Colonic mucosa (tissue), 4 donors: ENCODE results near the gene GMDS. TPM values are rescaled to one million over a fixed set of nuclear protein-coding genes. Genes with fewer than 3 reads are reported as not detected.

ENCODE experiments used
- DNase-seq: peaks from one replicate; pipeline ENCODE4 v3.0.0-alpha.2; 2020
- H3K27ac ChIP-seq: fragments of 200-600 bp; one replicate; pipeline ENCODE4 v1.8.0; 2021
- H3K27me3 ChIP-seq: fragments of 200-600 bp; one replicate; pipeline ENCODE4 v1.8.0; 2021
- H3K36me3 ChIP-seq: fragments of 200-600 bp; one replicate; pipeline ENCODE4 v1.8.0; 2021
- H3K4me1 ChIP-seq: fragments of 200-600 bp; one replicate; pipeline ENCODE4 v1.8.0; 2021; ENCODE audit warnings: mild to moderate bottlenecking
- H3K4me3 ChIP-seq: fragments of 200-600 bp; one replicate; pipeline ENCODE4 v1.8.0; 2021
- H3K9ac ChIP-seq, 2 donors: one replicate each; pipeline ENCODE4 v1.7.0; 2013; ENCODE audit warnings: control low read depth in 2 of 2, low read depth in 2 of 2, low read length in 2 of 2
- H3K9me3 ChIP-seq: fragments of 200-600 bp; one replicate; pipeline ENCODE4 v1.8.0; 2021
- intact Hi-C: fragments of 100-400 bp; cut with DNase I; formaldehyde crosslinking; loops from one replicate; pipeline ENCODE4 v1.14.1; 2022
- total RNA-seq, 2 donors: library from RNA; stranded (reverse); fragmentation: NEBNext Ultra II Directional in 1 of 2; extraction: Animal tissue kit (Norgen Biotek cat#: 25700) in 1 of 2; gene quantifications; one replicate each; pipeline ENCODE4 v1.2.1, GENCODE V29; 2021
- TF ChIP-seq, protein P1 (sequence below): fragments of 200-600 bp; IDR thresholded peaks from one replicate; pipeline ENCODE4 v1.8.0; 2022; ENCODE audit warnings: antibody characterized with exemption, mild to moderate bottlenecking
- donor health status: healthy.
- donor health status: DM: no; HTN: no; CAD: no.
- donor health status: DM: no; HTN: no; CAD: no.

The GMDS gene
- total RNA-seq, 2 donors from 2014 or later = 247 to 272 TPM

DNA sequence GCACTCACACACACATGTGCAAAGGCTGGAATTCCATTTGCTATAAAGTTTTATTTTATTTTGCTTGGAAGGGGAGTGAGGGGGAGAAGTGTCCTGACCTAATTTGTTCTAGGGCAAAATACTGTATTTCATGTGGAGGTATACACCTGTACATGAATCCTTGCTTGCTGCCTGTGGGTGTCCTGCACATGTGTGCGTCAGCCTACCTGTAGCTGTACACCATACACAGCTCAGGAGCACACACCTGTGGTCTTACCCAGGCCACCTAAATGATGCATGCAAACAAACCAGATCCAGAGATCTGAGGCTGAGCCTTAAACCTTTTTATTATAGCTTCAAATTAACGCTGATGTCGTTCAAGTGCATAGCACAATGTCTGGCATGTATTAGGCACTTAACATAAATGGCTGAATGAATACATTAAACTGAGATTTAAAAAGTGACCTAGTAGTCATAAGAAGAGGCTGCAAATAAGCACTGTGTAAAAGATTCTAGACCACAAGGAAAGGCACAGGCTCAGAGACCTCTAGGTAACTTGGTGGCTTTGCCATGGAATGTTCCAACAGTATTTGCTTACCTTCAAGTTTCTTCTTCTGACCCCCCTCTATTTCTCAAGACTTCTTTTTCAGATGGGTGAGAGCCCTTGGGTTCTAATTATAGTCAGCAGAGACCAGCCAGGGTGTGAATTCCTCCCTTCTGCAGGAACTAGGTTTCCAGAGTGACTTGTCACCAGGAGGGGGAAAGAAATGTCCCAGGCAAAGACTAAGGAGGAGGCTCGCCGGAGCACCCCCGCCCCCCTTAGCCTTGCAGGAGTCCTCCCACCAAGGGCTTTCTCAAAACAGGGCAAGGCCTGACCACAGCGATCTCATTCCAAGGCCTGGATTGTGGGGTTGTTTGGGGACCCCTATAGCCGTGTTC lies 622.3 kb downstream of the GMDS start:
- intact Hi-C loops = no loop called here
- Histone ChIP-seq H3K9me3 (no peaks in the 10 kb centered on the region), H3K27me3 (peaks cover 28% of the 10 kb centered on the region), H3K4me1 (no peaks in the 10 kb centered on the region), H3K27ac (no peak overlapping the region), H3K36me3 (no peaks in the 10 kb centered on the region), H3K4me3 (no peak overlapping the region), H3K9ac (no peak overlapping the region)
- TF ChIP-seq, protein P1, sequence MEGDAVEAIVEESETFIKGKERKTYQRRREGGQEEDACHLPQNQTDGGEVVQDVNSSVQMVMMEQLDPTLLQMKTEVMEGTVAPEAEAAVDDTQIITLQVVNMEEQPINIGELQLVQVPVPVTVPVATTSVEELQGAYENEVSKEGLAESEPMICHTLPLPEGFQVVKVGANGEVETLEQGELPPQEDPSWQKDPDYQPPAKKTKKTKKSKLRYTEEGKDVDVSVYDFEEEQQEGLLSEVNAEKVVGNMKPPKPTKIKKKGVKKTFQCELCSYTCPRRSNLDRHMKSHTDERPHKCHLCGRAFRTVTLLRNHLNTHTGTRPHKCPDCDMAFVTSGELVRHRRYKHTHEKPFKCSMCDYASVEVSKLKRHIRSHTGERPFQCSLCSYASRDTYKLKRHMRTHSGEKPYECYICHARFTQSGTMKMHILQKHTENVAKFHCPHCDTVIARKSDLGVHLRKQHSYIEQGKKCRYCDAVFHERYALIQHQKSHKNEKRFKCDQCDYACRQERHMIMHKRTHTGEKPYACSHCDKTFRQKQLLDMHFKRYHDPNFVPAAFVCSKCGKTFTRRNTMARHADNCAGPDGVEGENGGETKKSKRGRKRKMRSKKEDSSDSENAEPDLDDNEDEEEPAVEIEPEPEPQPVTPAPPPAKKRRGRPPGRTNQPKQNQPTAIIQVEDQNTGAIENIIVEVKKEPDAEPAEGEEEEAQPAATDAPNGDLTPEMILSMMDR = no peak
- DNase-seq = no peak

DNA sequence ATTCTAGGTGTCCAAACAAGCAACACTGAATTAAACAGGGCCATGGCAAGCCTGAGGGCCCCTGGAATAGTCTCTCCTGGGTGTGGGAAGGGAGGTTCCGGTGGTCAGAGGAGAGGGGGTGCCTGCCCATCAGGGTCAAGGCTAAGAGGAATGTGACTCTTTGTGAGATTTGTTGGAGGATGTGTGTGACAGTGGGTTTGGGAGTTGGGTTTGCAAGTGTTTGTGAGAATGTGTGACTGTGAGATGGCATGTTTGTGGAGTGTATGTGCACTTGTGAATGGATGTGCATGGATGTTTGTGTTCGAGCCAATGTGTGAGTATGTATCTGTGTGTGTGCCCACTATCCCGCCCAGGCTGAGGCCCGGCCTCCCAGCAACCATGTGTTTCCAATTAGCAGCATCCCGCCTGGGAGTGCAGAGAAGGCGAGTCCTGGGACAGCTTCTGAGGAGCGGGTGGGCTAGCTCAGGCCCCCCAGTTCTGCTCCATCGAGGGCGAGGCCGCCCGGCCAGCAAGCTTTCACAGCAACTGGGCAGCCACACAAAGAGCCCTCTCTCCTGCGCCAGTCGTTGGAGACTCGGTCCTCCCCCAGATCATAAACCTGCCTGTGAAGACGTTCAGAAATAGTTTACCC lies 623.1 kb downstream of the GMDS start:
- DNase-seq = no peak
- H3K4me1 ChIP-seq = no peaks in the 10 kb centered on the region
- H3K4me3 ChIP-seq = no peak overlapping the region
- TF ChIP-seq, protein P1 = no peak
- H3K27me3 ChIP-seq = peaks cover 36% of the 10 kb centered on the region
- intact Hi-C loops = no loop called here
- no peaks in the 10 kb centered on the region for H3K36me3 ChIP-seq
- no peak overlapping the region for H3K9ac ChIP-seq
- no peak overlapping the region for H3K27ac ChIP-seq
- no peaks in the 10 kb centered on the region for H3K9me3 ChIP-seq

DNA sequence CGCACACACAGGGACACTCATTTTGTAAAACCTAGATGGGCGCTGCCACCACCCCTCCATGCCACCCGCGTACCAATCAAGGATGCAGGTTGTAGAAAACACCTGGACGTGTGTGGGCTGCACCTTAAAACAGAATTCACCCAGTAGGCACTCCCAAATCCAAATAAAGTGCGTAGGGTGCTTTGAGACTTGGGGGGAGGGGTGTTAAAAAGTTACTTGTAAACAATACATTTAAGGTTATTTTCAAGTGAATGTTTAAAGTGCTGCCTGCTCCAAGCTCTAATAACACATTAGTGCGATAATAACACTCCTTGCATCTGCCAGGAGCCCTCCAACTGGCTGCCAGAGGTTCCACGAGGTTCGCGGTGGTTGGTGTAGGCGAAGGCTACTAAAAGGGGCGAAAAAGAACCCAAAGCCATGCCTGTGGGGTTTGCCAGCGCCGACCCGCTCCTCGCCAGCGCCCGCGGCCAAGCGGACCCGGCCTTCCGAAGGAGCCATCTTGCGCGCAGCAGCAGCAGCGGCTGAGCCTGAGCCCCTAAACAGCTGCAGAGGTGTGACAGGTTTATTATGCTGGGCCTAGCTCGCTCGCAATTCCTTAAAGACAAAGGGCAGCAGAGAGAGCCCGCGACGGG lies 624.2 kb downstream of the GMDS start:
- no peak overlapping the region for H3K4me3 ChIP-seq
- H3K27me3 ChIP-seq = peaks cover 37% of the 10 kb centered on the region
- TF ChIP-seq, protein P1 = no peak
- no peaks in the 10 kb centered on the region for H3K4me1 ChIP-seq
- H3K36me3 ChIP-seq = no peaks in the 10 kb centered on the region
- H3K9me3 ChIP-seq = no peaks in the 10 kb centered on the region
- H3K9ac ChIP-seq = no peak overlapping the region
- H3K27ac ChIP-seq = no peak overlapping the region
- DNase-seq = no peak
- intact Hi-C loops = no loop called here

DNA sequence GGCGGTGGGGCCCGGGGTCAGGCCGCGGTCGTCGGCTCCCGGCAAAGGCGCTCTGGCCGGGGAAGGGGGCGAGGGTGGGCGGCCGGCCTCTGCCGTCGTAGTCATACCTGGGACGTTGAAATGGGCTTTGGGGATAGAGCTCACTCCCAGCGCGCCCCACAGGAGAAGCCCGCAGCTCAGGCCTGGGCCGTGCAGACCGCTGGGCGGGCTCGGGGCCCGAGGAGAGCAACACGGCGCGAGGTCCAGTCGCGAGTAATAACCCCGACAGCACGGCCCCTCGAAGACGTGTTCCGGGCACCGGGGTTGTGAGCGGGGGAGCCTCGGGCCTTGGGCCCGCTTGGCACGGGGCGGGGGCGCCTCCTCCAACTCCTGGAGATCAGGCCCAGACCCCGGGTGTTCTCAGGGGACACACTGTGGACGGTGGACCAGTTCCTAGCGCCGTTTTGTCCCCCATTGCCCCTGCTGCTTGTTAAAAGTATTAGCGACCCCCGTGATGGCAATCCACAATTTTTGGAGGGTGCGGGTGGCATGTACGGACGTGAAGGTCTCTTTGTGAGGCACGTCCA lies 624.8 kb downstream of the GMDS start:
- TF ChIP-seq, protein P1 = no peak
- Histone ChIP-seq H3K9ac (no peak overlapping the region), H3K4me3 (no peak overlapping the region), H3K9me3 (no peaks in the 10 kb centered on the region), H3K27ac (no peak overlapping the region), H3K36me3 (no peaks in the 10 kb centered on the region), H3K4me1 (no peaks in the 10 kb centered on the region), H3K27me3 (peaks cover 38% of the 10 kb centered on the region)
- no peak for DNase-seq
- intact Hi-C loops = no loop called here

DNA sequence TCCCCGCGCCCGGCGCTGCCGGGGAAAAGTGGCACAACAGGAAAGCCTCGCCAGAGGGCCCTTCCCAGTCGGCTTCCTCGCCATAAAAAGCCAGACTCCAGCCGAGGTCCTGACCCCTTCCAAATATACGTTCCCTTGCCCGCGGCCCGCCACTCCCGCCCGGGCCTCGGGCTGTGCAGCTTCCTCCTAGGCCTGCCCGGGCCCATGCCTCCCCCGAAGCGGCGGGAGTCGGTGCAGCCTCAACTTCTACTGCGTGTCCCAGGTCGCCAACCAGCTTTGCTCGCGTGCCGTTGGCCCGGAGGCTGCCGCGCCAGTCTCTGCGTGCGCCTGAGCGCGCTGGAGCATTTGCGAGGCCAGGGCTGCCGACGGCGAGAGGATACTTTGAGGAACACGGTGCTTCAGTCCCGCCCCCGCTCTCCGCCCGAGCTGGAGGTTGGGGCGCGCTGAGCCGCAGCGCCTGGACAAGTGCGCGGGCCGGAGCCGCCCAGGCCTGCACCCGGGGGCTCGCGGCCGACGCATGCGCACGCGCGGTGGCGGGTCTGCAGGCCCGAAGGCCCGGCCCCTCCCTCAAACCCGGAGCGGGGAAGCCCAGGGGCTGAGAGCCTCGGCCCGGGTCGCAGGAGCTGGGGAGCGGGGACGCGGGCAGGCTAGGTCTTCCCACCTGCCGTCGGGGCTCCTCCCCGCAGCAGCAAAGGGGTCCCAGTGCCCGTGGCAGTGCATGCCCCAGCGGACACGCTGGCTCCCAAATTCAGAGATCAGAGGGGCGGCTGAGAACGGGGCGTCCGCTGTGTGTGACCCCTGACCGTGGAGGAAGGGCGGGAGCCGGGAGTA lies 625.5 kb downstream of the GMDS start:
- no peak overlapping the region for H3K9ac ChIP-seq
- TF ChIP-seq, protein P1 = no peak
- no peak overlapping the region for H3K4me3 ChIP-seq
- H3K27me3 ChIP-seq = peaks cover 45% of the 10 kb centered on the region
- H3K36me3 ChIP-seq = no peaks in the 10 kb centered on the region
- no peaks in the 10 kb centered on the region for H3K9me3 ChIP-seq
- H3K27ac ChIP-seq = no peak overlapping the region
- H3K4me1 ChIP-seq = no peaks in the 10 kb centered on the region
- intact Hi-C loops = no loop called here
- no peak for DNase-seq
